OCI-M2 (cell line): ENCODE measurements around the gene TTC27.
"Not testable (repeated sequence)": the region's sequence is repeated elsewhere in the genome, so short reads cannot be mapped to it uniquely, and the experiment has no call there.

Experiments
- DNase-seq: peaks from one replicate; lab custom pipeline; 2025; ENCODE audit not compliant: unreplicated experiment; lab: John Stamatoyannopoulos, UW

The TTC27 gene

GRCh38 chr2:32627814-32628579 is at the start of gene TTC27:
Gene TTC27 (plus strand): TSS chr2:32628050. CDS start chr2:32628293, 243 bp downstream.
- peak; percentile 47 for DNase-seq

DNA sequence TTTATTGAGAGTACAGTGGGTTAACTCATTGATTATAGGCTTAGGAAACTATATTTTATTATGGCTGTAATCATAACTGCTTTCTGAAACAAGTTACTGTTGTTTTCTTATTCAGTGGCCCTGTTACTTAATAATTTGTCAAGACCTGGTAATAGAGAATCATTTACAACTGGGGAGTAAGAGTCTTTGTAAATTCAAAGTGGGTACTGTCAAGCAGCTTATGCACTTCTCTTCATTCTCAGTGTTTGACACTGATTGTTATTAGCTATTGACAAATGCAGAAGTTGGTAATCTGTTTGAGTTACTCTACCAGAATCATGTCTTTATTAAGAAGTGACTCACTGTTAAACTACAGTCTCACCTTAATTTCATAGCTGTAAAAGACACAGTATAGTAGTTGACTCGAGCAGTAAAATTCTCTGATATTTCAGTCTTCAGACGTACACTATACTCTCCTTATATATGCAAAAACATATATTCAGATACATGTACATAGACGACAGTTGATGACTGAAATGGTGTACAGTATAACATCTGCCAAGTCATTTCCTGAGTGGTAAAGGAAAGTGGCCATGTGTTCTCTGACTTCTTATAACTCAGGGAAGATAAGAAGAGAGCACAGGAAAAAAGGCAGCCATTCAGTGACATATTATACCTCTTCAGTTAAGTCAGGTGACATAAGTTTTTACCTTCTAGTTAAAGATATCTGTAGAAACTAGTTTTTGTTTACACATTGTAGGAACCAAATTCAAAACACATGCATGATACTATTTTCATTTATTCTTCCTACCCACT is 36.0 kb upstream of the TTC27 start:
- DNase-seq, result peak; percentile 36

- DNase-seq, result no peak
These were observed 33.3 kb upstream of the TTC27 start for GRCh38 chr2:32594573-32594972.

DNA sequence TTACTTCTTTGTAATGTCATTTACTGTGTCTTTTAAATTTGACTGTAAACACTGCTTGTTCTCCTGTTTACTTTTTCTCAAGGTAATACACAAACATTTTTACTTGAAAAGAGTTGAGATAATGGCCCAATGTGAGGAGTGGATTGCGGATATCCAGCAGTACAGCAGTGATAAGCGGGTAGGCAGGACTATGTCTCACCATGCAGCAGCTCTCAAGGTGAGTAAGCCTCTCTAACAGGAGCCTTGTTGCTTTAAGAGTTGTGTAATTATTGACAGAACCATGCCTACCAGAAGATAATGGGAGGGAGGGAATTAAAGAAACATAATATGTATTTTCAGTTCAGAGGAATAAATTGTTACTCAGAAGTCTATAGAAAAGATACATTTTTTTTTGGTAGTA is 16.5 kb upstream of the TTC27 start:
- no peak for DNase-seq

DNA sequence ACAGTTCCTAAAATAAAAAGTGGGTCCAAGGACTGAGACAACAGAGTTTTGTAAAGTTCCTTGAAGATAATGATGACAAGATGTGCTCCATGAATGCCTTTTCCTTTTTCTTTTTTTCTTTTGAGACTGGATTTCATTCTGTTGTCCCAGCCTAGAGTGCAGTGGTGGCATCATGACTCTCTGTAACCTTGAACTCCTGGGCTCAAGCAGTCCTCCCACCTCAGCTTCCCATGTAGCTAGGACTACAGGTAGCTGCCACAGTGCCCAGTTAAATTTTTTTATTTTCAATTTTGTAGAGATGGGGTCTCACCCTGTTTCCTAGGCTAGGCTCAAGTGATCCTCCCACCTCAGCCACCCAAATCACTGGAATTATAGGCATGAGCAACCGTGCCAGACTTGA is 16.1 kb upstream of the TTC27 start:
- DNase-seq, result no peak

DNA sequence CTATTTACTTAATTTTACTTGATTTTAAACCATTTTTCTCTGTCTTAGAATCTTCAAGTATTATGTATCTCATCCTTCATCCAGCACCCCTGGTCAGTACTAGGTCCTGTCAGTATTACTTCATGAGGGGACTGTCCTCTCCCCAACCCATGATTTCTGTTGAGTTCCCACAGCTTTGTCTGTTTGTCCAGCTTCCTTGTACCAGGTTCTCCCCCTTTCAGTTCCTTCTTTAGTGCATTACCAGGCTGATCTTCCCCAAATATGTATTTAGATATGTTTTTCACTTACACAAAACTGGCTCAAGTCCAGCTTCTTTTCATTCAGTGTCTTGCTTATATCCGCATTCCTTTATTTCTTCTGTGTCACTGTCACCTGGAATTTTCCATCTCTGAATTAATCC is 13.8 kb upstream of the TTC27 start:
- no peak for DNase-seq

DNA sequence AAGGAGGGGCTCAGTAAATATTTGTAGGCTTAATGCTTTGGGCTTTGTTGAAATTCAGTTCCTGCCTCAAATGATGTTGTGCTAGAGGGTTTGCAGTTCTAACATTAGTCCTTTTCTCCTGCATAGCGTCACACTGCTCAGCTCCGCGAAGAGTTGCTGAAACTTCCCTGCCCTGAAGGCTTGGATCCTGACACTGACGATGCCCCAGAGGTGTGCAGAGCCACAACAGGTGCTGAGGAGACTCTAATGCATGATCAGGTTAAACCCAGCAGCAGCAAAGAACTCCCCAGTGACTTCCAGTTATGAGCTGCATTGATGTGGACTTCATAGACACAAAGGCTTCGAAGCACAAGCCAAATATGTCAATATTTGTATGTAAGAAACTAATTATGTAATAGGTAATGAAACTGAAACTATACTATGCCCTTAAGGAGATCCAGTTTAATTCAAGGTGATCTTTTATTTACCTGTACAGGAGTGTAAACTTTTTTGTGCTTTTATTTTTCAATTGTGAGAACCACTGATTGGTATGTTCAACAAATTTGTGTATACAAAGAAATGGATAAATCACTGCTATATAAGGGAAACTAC is 10.2 kb upstream of the TTC27 start:
- DNase-seq, result no peak

DNA sequence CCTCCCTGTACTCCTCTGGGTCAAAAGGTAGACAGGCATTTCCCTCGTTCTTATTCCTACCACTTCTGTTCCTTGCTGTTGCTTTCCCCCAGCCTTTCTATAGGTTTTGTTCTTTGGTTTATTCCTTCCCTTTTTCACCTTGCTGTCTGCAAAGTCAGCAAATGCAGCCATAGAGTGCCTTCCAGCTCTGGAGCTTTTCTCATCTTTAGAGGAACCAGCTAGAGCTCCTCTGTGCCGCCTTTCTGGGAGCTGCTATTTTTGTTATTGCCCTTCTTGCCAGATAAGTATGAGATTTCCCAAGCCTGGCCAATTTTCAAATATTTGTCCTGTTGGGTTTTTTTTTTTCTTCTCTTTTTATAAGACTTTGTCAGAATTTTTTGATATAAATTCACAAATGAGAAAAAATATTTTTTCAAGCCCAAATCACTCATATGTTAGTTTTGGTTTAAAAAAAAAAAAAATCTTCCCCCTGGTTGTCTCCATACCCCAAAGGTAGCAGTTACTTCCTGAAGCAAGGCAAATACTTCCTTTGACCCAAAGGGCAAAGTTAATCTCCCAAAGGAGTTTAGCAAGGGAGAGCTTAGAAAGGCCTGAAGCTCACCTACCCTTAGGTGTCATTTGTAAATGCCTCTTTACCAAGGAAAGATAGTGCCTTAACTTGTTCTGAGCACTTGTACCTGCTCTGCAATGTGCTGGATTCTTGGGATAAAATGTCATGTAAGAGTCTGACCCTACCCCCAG is 5.1 kb upstream of the TTC27 start:
- DNase-seq, result no peak

DNA sequence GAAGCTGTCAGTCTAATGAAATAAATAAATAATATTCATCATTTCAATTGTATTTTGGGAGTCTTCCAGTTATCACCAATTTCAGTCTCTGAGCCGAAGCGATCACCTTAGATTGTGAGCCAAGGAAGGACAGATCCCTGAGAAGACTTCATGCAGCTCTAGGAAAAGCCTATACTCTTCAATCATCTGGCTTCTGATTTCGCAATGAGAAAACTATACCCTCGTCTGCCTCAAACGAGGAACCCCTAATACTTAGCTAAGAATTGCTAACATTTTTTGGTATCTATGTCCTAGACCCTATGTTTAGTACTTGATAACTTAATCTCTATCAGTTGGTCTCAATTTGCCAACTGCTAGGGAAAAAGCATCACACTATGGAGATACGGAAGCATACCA is 4.5 kb upstream of the TTC27 start:
- DNase-seq, result no peak

DNA sequence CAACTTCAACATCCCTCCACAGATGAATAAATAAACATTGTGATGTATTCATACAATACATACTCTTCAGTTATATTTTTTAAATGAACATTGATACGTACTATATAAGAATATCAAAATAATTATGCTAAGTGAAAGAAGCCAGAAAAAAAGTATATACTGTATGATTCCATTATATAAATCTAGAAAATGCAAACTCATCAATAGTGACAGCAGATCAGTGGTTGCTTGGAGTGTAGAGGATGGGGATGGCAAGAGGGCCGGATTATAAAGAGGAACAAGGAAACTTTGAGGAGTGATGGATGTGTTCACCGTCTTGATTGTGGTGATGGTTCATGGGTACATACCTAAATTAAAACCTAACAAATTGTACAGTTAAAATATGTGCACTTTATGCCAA is 3.0 kb upstream of the TTC27 start:
- DNase-seq, result no peak

DNA sequence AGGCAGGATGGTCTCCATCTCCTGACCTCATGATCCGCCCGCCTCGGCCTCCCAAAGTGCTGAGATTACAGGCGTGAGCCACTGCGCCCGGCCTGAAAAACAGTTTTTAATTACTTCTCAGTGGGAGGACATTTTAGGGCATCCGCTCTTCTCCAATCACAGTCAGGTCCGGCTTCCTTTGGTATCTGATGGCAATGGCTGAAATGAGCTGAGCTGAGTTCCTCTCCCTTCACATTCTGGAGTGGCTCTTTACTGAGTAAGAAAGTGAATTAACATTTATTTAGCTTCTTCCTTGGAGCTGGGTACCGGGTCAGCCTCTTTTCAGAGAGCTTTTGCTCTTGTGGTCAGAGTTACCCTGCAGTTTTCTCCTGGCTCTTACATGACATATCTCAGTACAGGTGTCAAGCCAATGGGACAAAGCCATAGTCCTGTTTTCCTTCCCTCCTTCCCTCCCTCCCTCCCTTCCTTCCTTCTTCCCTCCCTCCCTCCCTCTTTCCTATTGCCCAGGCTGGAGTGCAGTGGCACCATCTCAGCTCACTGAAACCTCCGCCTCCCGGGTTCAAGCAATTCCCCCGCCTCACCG is 1.1 kb upstream of the TTC27 start:
- no peak for DNase-seq

DNA sequence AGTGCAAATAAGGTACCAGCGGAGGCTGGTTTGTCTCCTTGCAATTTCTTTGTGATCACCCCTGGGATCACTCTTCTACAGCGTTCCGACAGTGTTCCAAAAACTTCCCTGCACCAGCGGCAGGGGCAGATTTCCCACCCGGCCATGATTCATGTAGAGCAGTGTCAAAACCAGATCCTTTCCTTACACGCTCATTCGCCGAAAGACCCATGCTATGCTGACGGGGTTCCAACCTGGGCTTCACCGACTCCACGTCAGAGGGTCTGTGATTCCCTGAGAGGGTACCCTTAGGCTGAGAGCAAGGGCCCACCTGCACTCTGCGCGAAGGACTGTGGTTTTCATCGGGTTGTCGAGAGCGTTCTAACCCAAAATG is 423 bp upstream of the TTC27 start:
- no peak for DNase-seq

- no peak for DNase-seq
These were observed 4.2 kb downstream of the TTC27 start for GRCh38 chr2:32632089-32632488.

DNA sequence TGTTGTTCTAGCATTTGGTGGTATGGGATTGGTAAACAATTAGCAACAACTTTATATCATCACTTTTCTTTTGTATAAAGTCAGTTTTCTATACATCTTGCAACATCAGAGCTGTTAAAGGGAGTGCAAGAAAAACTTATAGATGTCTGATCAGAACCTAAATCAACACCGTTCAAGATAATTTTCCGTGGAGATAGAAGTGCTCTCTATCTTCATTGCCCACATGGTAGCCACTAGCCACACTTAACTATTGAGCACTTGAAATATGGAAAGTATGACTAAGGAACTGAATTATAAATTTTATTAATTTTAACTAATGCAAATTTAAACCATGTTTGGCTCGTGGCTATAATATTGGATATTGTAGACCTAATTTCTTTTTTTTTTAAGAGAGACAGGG is 5.2 kb downstream of the TTC27 start:
- no peak for DNase-seq

DNA sequence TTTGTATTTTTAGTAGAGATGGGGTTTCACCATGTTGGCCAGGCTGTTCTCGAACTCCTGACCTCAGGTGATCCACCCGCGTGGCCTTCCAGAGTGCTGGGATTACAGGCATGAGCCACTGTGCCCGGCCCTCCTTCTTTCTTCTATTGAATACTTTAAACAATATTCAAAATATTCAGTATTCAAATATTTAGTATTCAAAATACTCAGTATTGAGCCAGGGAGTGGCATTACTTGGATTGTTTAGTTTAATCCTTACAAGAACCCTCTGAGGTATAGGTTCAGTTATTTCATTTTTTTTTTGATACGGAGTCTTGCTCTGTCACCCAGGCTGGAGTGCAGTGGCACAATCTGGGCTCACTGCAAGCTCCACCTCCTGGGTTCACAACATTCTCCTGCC is 10.7 kb downstream of the TTC27 start:
- not testable (repeated sequence) for DNase-seq

DNA sequence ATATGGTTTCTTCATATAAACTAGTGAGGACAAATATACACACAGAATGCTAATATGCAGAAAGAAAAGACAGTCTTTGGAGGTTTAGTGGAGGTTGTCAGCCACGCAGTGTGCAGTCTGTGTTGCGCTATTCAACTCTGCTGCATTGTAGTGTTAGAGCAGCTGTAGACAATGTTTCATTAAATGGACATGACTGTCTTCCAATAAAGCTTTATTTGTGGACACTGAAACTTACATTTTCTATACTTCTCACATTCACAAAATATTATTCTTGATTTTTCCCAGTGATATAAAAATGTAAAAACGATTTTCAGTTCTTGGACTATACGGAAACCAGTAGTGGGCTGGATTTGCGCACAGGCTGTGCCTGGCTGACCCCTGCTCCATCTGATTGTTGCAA is 13.3 kb downstream of the TTC27 start:
- no peak for DNase-seq

DNA sequence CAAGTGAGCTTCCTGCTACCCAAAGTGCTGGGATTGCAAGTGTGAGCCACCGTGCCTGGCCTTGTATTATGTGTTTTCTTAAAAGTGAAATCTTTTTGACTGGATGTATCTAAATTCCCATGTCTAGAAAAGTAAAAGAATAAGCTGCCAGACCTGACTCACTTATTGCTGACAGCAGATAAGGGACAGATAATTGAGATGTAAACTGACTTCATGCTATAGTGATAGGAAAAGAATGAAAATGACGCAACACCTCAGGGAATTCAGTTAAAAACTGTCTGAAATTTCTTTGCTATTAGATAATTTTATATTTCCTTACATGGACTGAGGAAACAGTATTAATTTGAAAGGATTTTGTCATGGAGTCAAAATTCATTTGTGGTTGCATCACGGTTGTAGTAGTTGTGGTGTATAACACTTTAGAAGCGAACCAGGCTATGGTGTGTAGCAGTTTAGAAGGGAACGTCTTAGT is 19.4 kb downstream of the TTC27 start:
- DNase-seq, result no peak

DNA sequence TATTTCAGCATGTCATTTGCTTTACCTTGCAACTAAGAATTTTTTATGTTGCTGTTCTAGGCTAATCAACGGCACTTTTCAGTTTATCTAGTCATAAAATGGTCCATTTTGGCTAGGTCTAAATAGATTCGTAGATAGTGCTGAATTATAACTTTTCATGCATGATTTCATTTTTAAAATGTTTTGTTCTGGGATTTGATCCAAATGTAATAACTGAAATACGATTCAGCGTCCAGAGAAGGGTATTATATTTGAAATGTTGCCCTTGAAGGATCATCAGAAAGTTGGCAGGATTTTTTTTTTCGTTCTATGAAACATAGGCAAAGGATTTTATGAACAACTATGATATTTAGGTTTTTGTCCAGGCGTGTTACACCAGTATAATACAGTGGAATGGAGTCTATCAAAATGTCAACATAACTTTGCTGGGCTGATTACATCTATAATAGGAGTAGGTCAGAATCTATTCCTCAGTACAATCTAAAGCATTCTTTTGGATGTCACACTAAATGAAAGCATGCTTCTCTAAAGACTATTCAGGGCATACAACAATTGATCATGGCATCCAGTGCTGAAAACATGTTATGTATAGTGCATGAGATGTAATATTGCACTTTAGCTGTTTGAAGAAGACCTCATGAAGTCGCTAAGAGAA is 24.8 kb downstream of the TTC27 start:
- no peak for DNase-seq

GRCh38 chr2:32656069-32656468 is 28.2 kb downstream of the TTC27 start:
- no peak for DNase-seq

GRCh38 chr2:32663864-32664263 is 36.0 kb downstream of the TTC27 start:
- no peak for DNase-seq
